ENCODE results near the gene TP73.

DNA sequence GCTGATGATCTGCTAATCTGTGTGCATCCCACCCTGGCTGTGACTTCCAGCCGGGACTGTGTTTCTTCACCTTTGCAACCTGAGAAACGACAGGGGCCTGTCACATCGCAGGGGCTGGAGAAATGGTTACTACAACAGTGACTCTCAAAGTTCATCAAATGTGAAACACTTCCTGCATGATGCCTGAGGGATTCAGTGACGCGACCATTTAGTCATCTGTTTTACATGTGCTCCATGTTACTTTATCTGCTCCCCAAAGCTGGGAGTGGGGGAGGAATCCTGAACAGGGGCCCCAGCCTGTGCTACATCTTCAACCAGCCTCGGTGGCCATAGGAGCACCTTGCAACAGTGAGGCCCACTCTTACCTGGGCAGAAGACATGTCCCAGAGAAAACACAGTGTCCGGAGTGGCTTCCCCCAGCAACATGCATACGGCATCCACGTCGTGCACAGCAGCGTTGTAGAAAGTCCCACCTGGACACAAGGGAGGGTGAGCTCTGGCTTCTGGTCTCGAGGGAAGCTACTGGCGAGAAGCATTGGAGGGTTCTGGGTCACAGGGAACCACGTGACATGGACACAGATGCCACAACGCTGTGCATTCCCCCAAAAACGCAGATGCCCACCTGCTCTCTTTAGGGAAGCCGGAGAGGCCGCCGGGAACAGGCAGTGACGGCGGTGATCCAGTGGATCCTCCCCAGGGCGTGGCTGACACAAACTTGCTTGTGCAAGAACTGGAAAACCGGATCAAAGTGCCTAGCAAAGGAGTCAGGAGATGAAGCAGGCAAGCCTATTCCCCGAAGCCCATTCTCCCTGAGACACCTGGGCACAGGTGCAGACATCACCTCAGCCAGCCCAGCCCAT lies 90.4 kb downstream of the TP73 start:
- TF ChIP-seq CSDC2 (CRISPR knock-in tag; IDR thresholded peaks at IDR 0.05) (no peak), PATZ1 (CRISPR knock-in tag; IDR thresholded peaks at IDR 0.05; ENCODE audit: borderline replicate concordance) (no peak), CREB5 (CRISPR knock-in tag; IDR thresholded peaks at IDR 0.05; ENCODE audit: low read depth) (no peak), ARNTL (CRISPR knock-in tag; IDR thresholded peaks at IDR 0.05; ENCODE audit: borderline replicate concordance, low read depth) (no peak)

Measured in SK-N-SH treated with all-trans-retinoic acid at 6 μM for 48 hours (cell line).